ENCODE measurements around the gene DCAF5.
"Not testable (repeated sequence)": the region's sequence is repeated elsewhere in the genome, so short reads cannot be mapped to it uniquely, and the experiment has no call there.

DCAF5 gene

DNA sequence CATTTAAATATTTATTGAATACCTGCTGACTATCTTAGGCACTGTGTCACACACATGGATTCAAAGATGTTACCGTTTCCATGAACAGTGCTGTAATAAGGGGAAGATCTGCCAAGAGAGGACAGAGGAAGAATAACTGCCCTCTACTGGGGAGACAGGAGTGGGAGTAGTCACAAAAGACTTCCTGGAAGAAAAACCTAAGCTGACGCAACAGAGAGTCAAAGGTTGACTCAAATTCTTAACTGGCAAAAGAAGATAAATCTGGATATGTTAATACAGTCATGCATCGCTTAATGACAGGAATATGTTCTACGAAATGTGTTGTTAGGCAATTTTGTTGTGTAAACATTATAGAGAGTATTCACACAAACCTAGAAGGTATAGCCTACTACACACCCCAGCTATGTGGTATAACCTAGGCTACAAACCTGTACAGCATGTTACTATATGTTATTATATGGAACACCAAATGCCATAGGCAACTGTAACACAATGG, 51.5 kb downstream of the DCAF5 start:
- DNase-seq (ENCODE audit: low read depth in 2 of 2) = no peak

DNA sequence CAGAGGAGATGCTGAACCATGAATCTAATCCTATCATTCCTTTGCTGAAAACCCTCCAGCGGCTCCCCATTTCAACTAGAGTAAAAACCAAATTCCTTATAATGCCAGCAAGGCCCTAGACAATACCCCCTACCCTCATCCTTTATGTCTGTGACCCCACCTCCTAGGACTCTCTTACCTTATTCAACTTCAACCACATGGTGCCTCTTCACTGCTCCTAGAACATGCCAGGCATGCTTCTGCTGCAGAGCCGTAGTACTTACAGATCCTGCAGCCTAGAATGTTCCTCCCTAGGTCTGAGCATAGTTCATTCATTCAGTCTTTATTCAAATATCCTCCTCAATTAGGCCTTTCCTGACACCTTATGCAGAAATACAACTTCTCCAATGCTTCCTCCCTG, 54.9 kb downstream of the DCAF5 start:
- no peak for DNase-seq (ENCODE audit: low read depth in 2 of 2)

DNA sequence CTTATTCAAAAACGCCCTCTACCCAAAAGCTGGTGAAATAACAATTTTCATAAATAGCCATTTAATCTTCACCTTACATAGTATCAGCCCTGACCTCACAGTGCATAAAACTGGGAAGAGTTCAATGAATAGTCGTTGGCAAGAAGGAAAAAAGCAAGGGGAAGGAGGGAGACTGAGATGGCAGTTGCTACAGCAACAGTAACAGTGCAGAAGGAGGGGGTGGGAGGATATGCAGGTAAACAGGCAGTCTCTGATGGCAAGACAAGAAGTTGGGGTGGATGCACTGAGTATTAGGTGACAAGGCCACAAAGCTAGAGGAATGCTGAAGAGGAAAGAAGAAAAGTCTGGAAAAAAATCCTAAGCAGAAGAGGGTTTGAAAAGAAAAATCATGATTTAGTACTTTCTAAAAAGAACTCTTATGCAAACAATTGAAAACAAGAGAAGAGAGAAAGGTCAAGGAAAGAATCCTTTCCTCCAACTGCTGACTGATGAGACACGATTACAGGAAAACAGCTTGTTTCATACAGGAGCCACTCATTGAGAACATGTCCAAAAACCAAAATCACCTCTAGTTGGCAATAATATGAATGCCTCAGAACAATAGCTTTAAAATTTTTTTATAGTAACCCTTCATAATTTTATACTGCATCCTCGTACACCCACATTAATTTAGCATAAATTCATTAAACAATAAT, 56.0 kb downstream of the DCAF5 start:
- no peak for DNase-seq (ENCODE audit: low read depth in 2 of 2)

DNA sequence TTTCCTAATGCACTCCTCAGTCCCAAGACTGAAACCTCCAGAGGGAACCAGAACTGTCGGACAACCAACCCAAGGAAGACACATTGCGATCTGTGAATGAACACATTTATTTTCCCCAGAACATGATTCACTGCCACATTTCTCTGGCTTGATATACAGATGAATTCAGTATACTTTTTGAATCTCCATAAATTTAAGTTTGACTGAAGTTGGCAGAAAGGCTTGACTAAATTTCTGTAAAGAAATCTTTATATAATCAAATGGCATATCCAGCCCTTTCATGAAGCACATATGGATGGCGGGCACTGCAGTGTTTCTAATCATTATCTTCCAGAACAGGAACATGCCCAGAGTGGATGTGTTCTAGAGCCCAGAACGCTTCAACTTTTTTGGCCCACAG, 56.7 kb downstream of the DCAF5 start:
- no peak for DNase-seq (ENCODE audit: low read depth in 2 of 2)

DNA sequence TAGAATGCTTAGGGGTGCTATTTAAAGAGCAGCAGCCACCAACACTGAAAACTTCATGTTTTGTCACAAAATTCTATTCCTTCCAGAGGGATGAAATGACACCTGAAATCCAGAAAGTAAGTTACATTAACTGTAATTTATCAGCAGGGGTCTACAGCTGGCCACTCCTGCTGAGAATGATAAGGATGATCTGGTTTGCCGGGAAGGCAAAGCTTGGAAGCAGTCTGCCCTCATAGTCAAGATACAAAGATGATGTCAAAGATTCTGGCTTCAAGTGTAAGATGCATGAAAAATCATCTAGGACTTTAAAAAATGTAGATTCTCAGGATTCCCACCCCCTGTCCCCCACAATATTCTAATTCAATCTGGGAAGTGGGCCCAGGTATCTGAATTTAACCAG, 58.4 kb downstream of the DCAF5 start:
- no peak for DNase-seq (ENCODE audit: low read depth in 2 of 2)

DNA sequence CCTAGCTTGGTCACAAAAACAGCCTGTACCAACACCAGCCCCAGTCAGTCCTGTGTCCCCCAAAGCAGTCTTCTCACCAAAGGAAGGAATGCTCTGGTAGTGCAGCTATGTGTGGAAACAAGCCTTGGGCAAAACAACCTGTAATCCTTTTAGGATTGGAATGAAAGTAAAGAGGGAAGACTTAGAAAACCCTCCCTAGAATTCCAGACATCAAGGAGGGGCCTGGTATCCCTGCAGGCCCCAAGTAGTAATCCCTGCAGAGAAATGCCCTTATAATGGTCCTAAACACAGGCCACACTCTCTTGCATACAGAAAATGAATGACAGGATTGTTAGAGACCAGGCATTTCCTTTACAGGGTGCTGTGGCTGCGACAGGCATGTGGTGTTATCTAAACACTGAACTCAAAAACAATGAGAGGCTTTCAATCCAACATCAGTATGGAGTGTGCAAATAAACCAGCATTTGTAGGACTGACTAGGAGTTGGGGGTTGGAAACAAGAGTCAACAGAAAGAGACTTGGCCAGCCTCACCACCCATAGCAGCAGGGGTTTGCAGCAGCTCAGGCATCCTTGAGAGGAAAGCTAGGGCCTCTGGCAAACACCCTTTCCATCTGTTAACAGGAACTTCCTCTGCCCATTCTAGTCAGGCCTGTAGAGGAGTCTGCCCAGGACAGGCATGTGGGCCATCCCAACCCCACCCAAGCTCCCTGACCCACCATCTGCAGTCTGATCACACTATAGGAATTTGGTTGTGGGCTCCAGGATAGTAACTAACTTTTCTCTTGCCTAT, 59.1 kb downstream of the DCAF5 start:
- no peak for DNase-seq (ENCODE audit: low read depth in 2 of 2)

DNA sequence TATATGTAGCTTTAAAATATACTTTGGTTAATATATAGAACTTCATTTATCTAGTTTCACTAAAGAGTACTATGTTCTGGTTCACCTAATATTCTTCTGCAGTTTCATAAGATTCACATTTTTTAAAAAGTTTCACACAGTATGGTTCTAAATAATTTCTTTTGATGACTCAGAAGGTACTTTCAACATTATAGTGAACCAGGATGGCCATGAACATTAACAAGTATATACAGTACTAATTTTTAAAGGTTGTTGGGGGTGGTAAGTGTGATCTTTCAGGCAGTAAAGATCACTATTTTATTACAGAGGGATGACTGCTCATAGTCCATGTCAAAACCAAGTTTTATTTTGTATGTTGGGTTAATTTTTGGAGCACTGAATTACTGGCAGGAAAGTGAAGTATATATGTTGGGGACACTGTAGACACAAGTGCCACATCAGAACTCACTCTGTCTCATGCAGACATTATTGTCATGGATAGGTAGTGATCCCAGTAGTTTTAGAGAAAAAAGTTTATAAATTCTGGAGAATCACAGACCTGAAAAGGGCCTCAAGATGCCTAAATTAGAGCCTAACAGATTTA, 60.0 kb downstream of the DCAF5 start:
- no peak for DNase-seq (ENCODE audit: low read depth in 2 of 2)

DNA sequence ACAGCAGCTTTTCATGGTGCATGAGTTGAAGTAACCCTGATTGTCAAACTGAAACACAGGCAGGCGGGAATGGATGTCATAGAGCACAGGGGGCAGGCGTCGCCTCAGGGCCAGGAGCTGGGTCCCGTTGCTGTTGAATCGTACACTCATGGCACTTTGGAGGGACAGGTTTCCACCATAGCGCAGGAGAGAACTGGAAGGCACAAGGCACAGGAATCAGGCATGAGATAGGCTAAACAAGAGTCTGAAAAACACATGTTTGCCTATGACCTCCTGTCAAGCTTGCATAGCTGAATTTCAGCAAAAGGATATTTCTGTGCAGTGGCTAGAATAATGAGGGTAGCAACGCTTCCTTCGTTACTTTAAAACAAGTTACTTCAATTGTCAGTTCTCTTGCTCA, 61.2 kb downstream of the DCAF5 start:
- no peak for DNase-seq (ENCODE audit: low read depth in 2 of 2)

DNA sequence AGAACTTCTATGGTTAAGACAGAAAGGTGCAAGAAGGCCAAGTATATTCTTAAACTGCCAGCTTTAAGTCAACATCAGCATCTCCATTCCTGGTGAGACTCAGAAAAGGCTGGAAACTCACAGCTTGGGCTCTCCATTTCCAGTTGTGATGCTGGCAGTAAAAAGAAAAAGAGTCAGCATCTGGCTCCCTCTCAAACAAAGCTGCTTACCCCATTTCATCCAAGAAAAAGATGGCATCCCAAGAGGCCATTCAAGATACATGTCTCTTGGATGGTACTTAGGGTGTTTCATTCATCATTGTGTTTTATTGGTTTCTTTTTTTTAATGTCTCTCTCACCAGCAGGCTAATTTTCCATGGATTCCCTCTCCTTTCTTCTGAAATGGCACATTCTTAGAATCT, 61.9 kb downstream of the DCAF5 start:
- DNase-seq (ENCODE audit: low read depth in 2 of 2) = no peak

DNA sequence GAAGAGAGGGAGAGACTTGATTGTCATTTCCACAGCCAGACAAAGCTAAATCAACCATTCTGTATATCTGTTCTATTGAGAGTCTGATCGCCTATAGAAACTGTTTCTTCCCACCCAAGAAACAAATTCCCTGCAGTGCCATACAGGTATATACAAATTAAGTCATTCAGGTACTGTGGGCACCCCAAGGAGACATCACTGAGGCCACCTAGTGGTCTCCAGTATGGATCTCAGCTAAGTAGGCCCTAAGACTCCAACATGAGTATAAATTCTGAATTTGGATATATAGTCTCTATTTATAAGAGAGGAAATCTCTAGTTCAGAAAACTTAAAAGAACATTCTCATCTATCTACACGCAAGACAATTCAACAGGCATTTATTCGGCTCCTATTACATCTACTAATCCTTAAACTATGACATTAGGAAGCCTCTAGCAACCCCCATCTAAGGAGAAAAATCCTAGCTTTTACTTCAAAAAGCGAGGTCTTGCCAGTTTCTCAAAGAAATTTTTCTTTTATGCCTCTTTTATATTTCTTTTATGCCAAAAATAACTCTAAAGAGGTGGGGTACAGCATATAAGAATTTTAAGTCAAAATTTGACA, 62.6 kb downstream of the DCAF5 start:
- DNase-seq (ENCODE audit: low read depth in 2 of 2) = peak in 1 of 2 donors; percentile 2

DNA sequence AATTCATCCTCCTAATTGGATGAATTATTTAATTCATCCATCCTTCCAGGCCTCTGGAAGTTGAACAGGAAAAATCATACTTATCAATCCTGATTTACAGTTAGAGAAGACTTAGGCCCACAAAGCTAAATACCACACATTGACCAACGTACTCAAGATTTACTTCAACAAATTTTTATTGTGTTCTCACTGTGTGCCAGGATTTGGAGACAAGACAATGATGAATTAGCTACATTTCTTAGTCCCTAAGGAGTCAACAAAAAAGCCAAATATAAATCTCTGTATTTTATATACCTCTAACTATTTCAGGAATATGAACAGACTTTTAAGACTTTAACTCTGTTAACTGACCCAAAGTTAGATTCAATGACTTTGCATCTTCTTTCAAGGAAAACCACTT, 63.9 kb downstream of the DCAF5 start:
- DNase-seq (ENCODE audit: low read depth in 2 of 2) = no peak

DNA sequence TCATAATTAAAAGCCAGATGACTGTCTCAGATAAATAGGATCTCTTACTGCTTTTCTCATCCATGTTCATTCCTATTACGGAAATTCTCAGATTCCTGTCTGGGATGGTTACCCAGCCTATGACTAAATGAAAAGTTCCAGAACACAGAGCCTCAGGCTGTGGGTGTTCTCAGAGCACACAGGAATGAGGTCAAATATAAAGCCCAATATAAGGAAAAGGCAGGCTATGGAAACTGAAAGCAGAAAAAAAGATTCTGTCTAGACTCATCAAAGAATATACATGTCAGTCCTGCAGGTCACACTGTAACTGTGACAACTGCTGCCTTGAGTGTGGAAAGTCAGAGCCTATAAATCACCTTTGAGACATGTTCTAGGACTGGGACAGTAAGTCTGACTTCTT, 64.3 kb downstream of the DCAF5 start:
- DNase-seq (ENCODE audit: low read depth in 2 of 2) = no peak

DNA sequence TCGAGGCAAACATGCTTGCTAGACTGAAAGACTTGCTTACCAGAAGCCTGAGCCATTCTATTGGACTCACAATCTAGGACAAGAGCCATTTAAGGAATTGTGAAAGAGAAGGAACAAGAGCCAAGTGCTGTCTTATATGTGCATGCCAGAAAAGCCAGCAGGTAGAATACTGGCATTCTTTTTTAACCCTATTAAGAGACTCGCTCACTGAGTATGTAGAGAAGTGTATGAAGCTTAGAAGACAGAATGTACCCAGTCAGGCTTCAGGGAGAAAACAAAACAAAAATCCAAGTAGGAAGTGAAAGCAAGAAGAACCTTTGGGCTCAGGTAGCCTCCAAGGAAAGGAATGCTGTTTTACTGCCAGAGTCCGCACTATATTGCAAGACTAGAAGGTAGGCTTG, 65.9 kb downstream of the DCAF5 start:
- no peak for DNase-seq (ENCODE audit: low read depth in 2 of 2)

DNA sequence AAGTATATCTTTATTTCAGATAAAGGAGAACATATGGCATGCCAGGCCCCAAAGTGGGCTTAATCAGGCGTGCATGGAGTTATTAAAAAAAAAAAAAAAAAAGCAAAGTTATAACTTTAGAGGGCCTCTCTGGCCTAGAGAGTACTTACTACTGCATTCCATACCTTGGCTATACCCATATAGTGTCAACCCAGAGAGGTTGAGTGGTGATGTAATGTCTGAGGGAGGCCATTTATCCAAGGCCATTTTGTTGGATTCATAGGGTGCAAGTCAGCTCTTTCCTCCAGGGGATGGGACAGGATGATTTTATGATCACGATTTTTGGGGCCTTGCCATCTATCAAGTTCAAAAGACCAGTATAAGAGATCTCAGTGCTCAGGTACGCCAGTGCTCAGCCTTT, 66.4 kb downstream of the DCAF5 start:
- no peak for DNase-seq (ENCODE audit: low read depth in 2 of 2)

DNA sequence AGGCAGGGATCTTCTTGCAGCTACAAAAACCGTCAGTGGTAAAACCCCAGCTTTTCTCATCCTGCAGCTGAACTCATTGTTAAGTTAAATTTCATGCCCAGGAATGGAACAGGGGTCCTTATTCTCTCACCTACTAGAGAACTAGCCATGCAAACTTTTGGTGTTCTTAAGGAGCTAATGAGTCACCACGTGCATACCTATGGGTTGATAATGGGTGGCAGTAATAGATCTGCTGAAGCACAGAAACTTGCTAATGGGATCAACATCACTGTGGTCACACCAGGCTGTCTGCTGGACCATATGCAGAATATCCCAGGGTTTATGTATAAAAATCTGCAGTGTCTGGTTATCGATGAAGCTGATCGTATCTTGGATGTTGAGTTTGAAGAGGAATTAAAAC, 68.9 kb downstream of the DCAF5 start:
- no peak for DNase-seq (ENCODE audit: low read depth in 2 of 2)

DNA sequence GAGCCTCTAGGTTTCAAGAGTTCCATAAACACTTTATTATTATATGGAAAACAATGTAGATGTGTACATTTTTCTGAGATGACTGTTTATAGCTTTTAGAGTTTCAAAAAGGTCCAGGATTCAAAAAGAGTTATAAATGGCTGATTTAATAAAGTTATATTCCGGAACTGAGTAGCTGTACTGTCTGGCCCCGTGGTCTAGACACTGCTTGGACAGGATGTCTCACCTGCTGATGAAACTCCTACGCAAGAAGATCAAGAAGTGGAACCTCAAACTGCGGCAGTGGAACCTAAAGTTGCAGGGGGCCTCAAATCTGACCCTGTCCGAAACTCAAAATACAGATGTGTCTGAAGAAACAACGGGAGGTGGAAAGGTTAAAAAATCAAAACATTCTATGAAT, 69.7 kb downstream of the DCAF5 start:
- no peak for DNase-seq (ENCODE audit: low read depth in 2 of 2)

DNA sequence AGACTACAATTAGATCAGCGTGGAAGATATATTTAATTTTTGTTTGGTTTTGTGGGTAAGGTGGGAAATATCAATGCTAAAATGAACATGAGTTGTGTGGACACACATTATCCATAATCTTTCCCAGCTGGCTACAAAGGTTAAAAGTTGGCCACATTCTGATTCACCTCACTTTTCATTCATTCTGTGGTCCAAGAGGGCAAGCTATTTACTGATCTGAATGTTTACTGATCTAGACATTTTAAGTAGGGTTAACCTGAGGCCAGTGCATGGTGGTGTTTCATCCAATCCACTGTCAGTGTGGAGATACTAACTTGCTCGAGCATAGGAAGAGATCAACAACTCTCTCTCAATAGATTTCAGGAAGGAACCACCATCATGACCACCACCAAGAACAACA, 71.6 kb downstream of the DCAF5 start:
- DNase-seq (ENCODE audit: low read depth in 2 of 2) = no peak

DNA sequence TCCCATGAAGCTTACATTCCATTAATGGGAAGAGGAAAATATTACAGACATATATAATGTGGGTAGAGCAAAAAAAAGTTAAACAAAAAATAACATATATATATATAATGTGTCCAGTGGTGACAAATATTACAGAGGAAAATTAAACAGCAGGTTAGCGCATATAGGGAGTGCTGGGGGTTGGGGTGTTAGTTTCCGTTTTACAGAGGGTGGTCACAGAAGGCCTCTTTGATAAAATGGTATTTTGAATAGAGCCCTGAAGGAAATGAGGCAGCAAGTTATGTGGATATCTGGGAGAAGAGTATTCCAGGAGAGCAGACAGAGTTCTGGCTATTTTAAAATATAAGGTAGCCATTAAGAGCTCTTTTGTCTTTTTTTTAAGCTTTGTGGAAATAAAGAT, 73.2 kb downstream of the DCAF5 start:
- DNase-seq (ENCODE audit: low read depth in 2 of 2) = no peak

DNA sequence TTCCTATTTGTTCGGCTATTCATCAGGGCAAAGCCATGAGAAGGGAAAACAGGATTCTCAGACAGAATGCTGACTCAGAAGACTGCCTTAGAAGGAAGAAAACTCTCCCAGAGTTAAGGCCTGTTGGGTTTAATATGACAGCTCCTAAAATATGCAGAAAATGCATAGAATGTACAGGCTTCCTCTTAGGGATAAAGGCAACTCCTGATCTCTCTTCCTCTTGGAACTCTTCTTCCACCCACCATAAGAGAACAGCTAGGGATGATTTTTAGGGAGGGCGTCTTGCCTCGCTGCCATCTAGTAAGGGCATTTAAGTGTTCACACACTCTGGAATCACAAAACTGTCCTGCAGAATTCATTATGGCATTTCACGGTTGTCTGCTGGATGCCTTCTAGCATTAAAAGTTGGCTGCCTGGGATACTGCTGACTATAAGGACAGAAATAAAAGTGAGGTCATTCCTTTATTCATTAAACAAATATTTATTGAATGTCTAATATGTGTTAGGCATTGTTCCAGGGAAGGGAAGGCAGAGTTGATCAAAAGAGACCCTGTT, 73.7 kb downstream of the DCAF5 start:
- no peak for DNase-seq (ENCODE audit: low read depth in 2 of 2)

DNA sequence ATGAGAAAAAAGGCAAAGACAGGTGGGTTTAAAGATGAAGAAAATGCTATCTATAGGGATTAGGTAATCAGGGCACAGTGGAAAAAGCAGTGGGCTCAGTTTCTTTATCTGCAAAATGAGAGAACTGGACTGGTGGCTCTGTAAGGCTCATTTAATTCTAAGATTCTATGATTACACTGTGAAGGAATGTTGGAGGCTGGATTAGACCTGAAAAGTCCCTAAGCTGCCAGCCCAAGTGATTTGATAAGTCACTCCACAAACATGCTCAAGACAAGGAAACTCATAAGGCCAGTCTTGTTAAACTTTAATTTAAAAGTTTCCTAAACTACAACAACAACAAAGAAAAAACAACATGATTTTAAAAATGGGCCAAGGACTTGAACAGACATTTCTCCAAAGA, 75.1 kb downstream of the DCAF5 start:
- no peak for DNase-seq (ENCODE audit: low read depth in 2 of 2)

DNA sequence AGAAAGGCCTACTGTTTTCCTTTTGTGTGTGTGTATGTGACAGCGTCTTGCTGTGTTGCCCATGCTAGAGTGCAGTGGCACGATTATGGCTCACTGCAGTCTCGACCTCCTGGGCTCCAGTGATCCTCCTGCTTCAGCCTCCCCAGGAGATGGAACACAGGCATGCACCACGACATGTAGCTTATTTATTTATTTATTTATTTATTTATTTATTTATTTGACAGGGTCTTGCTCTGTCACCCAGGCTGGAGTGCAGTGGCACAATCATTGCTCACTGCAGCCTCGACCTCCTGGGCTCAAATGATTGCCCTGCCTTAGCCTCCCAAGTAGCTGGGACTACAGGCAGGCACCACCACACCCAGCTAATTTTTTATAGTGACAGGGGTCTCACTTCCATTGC, 75.7 kb downstream of the DCAF5 start:
- DNase-seq (ENCODE audit: low read depth in 2 of 2) = not testable (repeated sequence)

DNA sequence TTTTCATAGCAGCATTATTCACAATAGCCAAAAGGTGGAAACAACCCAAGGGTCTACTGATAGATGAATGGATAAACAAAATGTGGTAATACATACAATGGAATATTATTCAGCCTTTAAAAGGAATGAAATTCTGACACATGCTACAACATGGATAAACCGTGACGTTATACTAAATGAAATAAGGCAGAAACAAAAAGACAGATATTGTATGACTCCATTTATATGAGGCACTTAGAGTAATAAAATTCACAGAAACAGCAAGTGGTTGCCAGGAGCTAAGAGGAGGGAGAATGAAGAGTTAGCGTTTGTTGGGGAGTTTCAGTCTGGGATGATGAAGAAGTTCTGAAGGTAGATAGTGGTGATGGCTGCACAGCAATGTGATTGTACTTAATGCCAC, 76.6 kb downstream of the DCAF5 start:
- DNase-seq (ENCODE audit: low read depth in 2 of 2) = no peak

Data from stimulated activated CD8-positive, alpha-beta memory T cell treated with anti-CD3 and anti-CD28 coated beads, Interleukin-7, amount 100 ng/mL, for 1 hour (primary cell).